ELF-1 (cell line): ENCODE results near the gene GGA1.
A peak's percentile ranks its signal among the peaks of the same experiment; 100 is the strongest.
"Not testable (repeated sequence)": the region's sequence is repeated elsewhere in the genome, so short reads cannot be mapped to it uniquely, and the experiment has no call there.

Experiments
- DNase-seq: peaks from one replicate; pipeline ENCODE4 v3.0.0-alpha.2; 2016; ENCODE audit warnings: low read depth, low spot score

The GGA1 gene

GRCh38 chr22:37607935-37608476, 628 bp upstream of the GGA1 start:
- no peak for DNase-seq

GRCh38 chr22:37609240-37610152, 862 bp downstream of the GGA1 start:
- no peak for DNase-seq

DNA sequence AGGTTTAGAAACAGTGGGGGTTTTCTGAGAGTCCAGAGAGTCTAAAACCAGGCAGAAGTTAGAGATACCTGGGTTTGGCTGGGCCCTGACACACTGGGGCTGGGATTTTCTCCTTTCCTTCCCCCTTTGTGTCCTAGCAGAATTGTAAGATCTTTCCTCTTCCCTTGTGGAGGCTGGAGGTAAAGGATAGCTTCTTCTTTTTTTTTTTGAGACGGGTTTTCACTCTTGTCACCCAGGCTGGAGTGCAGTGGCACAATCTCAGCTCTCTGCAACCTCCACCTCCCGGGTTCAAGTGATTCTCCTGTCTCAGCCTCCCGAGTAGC, 1.5 kb downstream of the GGA1 start:
- not testable (repeated sequence) for DNase-seq

DNA sequence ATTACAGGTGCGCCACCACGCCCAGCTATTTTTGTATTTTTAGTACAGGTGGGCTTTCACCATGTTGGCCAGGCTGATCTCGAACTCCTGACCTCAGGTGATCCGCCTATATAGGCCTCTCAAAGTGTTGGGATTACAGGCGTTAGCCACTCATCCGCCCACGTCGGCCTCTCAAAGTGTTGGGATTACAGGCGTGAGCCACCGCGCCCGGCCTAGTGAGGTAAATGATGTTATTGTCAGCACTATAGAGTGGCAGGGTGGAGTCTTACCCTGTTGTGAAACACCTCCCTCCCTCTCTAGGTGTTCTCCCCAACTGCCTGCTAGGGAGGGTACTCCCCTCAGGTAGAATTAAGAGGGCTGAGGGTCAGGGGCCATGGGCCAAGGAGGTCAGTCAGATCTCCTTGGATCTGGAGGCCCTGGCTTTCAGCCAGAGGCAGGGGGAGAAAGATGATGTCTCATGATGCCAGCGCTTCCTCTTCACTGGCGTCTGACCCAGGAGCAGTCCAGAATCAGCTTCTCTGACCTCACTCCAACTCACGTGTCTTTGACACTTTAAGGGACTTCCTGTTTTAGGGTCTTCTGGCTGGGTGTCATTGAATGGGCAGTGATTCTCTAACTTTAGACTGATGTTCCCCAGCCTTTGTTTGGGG, 2.0 kb downstream of the GGA1 start:
- DNase-seq, result no peak

- no peak for DNase-seq
Observed at GRCh38 chr22:37611207-37611606, 2.6 kb downstream of the GGA1 start.

- no peak for DNase-seq
Observed at GRCh38 chr22:37616201-37617083, 7.8 kb downstream of the GGA1 start.

DNA sequence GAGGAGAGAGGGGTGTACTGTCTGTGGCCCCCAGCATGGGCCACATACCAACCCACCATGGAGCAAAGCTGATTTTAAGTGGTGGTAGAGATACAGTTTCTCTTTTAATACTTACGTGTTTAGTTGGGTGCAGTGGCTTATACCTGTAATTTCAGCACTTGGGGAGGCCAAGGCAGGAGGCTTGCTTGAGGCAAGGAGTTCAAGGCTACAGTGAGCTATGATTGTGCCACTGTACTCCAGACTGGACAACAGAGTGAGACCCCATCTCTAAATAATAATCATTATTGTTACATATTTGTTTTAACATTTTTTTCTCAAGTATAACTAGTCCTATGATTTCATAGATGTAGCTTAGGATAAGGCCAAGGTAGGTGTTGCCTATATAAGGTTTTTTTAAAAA, 8.8 kb downstream of the GGA1 start:
- no peak for DNase-seq

DNA sequence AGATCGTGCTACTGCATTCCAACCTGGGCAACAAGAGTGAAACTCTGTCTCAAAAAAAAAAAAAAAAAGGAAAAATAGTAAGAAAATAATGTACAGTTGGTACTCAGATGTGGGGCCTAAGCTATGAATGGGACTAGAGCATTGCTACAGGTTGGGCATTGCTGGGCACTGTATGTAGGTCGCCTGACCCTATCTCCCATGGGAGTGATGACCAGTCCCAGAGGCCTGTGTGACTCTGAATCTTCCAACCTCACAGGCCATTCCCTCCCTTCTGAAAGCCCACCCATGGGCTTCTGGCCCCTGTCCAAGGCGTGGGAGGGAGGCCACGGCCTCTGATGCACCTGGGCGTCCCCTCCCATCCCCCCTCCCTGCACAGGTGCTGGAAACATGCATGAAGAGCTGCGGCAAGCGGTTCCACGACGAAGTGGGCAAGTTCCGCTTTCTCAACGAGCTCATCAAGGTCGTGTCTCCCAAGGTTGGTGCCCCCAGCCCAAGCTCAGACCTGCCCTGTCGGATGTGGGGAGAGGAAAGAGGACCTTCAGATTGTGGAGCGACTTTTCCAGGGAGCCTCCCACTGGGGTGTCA, 9.5 kb downstream of the GGA1 start:
- no peak for DNase-seq

DNA sequence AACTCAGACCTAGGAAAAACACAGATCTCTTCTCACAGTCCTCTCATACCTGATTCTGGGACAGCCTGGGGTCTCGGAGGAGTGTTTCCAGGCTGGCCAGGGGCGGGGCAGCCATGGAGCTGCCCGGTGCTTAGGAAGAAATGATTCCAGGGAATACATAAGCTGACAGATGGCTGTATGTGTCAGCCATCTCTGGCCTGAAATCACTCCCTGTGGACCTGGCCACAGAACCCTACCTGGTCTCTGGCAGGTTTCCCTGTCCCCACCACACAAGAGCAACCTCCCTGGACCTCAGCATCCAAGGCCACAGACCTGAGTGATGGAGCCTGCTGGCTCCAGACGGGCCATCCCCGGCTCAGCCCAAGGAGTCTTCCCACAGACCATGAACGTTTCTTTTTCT, 10.0 kb downstream of the GGA1 start:
- no peak for DNase-seq

- no peak for DNase-seq
Observed at GRCh38 chr22:37619991-37620390, 11.4 kb downstream of the GGA1 start.

GRCh38 chr22:37621352-37621860, 12.8 kb downstream of the GGA1 start:
- no peak for DNase-seq

DNA sequence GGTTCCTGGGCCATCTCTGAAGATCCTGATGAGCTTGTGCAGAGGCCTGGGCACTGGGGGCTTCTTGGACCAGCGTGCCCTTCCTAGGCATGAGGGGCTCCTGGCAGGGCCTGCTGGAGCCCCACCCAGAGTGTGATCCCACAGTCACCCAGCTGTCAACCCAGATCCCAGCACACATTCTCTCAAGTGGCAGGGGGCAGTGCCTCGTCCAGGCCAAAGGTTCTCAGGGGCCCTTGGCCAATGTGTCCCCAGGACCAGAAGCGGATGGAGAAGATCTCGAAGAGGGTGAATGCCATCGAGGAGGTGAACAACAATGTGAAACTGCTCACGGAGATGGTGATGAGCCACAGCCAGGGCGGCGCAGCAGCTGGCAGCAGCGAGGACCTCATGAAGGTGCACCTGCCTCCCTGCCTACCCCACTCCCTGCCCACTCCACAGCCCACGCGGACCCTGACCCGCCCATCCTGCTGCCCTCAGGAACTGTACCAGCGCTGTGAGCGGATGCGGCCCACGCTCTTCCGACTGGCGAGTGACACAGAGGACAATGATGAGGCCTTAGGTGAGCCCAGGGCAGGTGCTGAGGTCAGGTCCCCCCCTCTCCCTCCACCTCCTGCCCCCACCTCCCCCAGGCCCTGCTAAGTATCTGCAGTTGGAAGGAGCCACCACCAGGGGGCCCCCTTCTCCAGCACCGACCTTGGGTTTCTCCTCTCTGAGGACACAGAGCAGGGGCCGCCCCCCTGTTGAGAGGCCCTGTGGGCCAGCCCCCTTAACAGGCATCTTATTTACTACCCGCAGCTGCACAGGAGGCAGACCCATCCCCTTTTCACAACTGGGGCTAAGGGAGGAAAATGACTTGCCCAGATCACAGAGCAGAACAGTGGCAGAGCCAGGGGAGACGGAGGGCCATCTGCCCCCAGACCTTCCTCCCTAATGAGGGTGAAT, 14.7 kb downstream of the GGA1 start:
- peak; percentile 84 for DNase-seq

DNA sequence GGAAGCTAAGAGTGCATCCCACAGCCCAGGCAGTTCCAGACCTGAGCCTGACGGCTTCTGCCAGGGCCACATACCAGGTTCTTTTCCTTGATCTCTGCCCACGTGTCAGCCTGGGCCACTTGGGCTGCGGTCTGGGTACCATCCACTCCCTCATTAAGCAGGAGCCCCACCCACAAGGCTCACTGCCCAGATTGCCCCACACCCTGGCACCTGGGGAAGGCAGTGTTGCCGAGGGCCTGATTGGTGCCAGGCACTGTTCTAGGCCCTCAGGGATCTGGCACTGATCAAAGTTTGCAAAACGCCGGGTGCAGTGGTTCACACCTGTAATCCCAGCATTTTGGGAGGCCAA, 15.4 kb downstream of the GGA1 start:
- DNase-seq, result no peak

DNA sequence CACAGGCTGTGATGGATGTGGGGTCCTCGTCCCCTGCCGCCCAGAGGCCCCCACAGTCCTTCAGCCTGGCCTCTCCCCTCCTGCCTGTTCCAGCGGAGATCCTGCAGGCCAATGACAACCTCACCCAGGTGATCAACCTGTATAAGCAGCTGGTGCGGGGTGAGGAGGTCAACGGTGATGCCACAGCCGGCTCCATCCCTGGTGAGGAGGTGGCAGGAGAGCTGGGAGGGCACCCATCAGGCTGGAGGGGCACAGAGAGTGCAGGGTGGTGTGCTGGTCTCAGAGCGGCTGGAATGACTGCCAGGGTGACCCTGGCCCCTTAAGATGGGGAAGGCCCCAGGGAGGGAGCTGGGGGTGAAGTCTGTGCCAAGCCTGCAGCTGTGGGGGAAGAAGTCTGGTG, 16.2 kb downstream of the GGA1 start:
- DNase-seq, result no peak

DNA sequence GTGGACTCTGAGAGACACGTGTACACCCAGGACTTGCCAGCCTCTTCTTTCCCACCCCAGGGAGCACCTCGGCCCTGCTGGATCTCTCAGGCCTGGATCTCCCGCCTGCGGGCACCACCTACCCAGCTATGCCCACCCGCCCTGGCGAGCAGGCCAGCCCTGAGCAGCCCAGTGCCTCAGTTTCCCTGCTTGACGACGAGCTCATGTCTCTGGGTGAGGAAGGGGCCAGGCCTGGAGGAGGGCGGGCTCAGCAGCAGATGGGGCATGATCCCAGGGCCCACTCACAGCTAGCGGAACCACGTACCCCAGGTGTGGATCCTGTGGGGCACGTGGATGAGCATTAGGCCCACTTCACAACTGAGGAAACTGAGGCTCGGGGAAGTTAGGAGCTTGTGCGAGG, 17.1 kb downstream of the GGA1 start:
- no peak for DNase-seq

- DNase-seq, result no peak
Observed at GRCh38 chr22:37626144-37626543, 17.5 kb downstream of the GGA1 start.

DNA sequence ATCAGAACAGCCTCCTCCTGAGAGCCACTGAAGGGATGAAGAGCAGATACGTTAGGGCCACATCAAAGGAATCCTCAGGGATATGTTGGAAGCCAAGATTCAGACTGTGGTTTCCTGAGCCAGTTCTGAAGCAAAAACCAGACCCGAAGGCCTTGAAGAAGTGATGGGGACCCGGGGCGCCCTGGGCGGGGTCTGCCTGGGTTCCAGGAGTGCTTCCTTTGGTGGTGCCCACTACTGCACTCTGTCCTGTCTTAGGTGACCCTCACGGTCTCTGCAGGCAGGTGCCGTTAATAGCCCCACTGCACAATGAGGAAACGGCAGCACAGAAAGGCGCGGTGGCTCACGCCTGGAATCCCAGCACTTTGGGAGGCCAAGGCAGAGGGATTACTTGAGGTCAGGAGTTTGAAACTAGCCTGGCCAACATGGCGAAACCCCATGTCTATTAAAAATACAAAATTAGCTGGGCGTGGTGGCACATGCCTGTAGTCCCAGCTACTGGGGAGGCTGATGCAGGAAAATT, 18.0 kb downstream of the GGA1 start:
- no peak for DNase-seq

- DNase-seq, result no peak
Observed at GRCh38 chr22:37627121-37627520, 18.5 kb downstream of the GGA1 start.

GRCh38 chr22:37627545-37627944, 18.9 kb downstream of the GGA1 start:
- DNase-seq, result no peak

DNA sequence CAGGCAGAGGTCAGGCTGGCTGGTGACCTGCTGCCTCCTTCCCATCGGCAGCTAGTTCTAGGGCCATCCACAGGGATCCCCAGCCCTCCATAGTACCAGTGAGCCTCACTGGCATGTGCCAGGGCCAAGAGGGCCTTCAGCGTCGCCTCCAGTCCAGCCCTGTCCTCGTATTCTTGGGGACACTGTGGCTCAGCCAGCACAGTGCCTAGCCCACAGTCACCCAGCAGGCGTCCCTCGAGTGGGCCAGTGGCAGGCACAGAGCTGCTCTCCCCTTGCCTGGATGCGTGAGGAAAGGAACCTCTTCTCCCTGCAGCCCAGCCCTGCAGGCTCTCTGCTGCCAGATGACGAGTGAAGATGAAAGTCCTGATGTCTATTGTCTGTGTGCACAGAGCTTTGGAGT, 20.2 kb downstream of the GGA1 start:
- DNase-seq, result no peak
